GM13976 (cell line): ENCODE measurements around the gene ALLC.

ENCODE experiments used
- DNase-seq: peaks from one replicate; pipeline ENCODE4 v3.0.0; 2012; ENCODE audit warnings: low spot score
- in situ Hi-C: fragments of 300-500 bp; cut with MboI; formaldehyde crosslinking; loops from one replicate; pipeline ENCODE4 v1.12.0; 2022; ENCODE audit warnings: low sequenced_read_pairs, mixed read lengths, inconsistent platforms; ENCODE audit not compliant: unreplicated experiment
- TF ChIP-seq, protein P1 (sequence below): IDR thresholded peaks from 2 replicates; pipeline ENCODE4 v1.5.1; 2012; ENCODE audit warnings: borderline replicate concordance, mild to moderate bottlenecking; ENCODE audit not compliant: insufficient read depth; ENCODE audit errors: extremely low read depth, missing control alignments, control extremely low read depth

Gene ALLC

DNA sequence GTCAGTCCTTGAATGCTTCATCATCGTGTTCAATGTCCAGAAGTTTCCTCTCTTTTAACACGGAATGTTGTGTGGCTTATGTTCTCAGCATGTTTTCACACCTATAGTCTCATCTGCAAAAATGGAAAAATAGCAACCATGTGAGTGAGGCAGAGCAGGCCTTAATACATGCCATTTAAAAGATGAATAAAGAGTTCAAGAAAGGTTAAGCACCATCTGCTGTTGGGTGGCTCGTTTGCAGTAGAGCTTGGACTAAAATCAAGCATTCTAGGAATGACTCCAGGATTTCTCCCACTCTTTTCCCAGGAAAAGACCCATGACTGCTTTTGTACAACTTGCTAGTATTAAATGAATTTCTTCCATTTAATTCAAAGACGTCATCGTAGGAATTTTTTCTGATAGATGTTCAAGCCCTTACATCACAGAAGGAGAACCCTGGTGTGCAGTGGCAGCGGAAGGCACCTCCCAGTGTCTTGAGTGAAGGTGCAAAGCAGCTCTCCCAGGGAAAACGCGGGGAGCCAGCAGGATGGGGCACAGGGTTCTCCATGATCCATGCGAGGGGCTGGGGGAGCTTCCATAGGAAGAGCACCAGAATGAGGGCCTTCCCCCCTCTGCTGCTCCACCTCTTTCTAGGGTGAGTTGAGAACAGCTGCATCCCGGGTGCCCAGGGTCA is 55.0 kb downstream of the ALLC start:
- in situ Hi-C loops: no loop called here
- no peak for DNase-seq
- TF ChIP-seq, protein P1, sequence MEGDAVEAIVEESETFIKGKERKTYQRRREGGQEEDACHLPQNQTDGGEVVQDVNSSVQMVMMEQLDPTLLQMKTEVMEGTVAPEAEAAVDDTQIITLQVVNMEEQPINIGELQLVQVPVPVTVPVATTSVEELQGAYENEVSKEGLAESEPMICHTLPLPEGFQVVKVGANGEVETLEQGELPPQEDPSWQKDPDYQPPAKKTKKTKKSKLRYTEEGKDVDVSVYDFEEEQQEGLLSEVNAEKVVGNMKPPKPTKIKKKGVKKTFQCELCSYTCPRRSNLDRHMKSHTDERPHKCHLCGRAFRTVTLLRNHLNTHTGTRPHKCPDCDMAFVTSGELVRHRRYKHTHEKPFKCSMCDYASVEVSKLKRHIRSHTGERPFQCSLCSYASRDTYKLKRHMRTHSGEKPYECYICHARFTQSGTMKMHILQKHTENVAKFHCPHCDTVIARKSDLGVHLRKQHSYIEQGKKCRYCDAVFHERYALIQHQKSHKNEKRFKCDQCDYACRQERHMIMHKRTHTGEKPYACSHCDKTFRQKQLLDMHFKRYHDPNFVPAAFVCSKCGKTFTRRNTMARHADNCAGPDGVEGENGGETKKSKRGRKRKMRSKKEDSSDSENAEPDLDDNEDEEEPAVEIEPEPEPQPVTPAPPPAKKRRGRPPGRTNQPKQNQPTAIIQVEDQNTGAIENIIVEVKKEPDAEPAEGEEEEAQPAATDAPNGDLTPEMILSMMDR: no peak

DNA sequence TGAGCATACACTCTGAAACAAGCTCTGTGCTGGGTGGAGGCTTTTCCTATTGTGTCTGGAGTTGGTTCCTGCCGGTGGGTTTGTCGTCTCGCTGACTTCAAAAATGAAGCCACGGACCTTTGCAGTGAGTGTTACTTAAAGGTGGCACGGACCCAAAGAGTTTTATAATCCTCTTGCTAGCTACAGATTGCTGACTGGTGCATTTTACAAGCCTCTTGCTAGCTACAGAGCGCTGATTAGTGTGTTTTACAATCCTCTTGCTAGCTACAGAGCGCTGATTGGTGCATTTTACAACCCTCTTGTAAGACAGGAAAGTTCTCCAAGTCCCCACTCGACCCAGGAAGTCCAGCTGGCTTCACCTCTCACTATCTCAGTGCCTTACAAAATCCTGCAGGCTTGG is 60.7 kb downstream of the ALLC start:
- TF ChIP-seq, protein P1: no peak
- no peak for DNase-seq
- in situ Hi-C loops: no loop called here

DNA sequence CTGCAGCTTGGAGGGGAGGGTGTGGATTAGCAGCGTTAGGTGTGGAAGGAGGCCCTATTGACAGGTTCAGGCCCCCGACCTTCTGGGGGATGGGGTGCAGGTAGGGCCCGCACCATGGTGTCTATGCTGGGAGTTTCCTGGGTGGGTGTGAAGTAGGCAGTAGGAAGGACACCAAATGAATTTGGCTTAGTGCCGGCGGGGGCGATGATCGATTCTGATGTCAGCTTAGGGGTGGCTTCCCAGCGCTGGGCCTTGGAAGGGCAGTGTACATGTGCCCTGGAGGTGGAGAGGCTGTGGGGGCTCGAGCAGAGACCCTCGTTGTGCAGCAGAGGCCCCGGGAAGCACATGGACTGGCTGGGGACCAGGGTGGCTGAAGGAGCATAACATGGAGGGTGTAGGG is 67.0 kb downstream of the ALLC start:
- DNase-seq: no peak
- TF ChIP-seq, protein P1: no peak
- in situ Hi-C loops: no loop called here

DNA sequence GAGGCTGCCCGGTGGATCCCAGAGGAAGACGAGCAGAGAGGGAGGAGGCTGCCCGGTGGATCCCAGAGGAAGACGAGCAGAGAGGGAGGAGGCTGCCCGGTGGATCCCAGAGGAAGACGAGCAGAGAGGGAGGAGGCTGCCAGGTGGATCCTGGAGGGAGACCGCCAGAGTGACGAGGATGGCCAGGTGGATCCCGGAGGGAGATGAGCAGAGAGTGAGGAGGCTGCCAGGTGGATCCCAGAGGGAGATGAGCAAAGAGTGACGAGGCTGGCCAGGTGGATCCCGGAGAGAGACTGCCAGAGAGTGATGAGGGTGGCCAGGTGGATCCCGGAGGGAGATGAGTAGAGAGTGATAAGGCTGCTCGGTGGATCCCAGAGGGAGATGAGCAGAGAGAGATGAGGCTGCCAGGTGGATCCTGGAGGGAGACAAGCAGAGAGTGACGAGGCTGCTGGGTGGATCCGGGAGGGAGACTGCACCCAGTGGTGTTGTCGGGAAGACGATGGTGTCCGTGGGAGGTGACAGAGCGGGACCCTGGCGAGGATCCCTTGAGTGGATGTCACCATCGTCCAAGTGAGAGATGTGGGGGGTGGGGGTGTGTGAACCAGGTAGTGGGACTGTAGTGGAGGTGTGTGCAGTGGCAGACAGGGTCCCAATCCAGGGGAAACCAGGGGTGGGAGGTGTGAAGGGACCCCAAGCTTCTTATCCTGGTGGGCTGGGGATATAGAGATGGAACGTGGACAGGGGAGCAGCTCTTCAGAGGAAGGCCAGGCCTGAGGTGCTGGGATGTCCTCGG is 67.7 kb downstream of the ALLC start:
- in situ Hi-C loops: no loop called here
- DNase-seq: no peak
- TF ChIP-seq, protein P1: no peak

DNA sequence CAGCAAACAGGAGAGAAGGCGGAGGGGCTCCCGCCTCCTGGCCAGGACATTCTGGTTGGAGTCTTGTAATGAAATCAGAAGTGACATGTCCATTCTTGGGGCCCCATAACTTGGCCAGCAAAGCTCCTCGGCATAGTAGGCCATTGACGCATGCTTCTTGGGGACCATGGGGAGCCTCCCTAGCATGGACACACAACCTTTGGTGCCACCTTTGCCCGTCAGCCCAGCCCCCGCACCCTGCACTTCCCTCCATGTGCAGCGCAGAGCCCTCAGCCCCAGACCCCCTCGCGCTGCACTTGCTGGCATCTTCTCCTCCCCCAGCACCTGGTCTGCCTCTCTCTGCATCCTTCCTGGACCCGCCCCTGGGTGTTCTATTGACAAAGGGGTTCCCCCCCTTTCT is 68.5 kb downstream of the ALLC start:
- TF ChIP-seq, protein P1: no peak
- in situ Hi-C loops: no loop called here
- no peak for DNase-seq

DNA sequence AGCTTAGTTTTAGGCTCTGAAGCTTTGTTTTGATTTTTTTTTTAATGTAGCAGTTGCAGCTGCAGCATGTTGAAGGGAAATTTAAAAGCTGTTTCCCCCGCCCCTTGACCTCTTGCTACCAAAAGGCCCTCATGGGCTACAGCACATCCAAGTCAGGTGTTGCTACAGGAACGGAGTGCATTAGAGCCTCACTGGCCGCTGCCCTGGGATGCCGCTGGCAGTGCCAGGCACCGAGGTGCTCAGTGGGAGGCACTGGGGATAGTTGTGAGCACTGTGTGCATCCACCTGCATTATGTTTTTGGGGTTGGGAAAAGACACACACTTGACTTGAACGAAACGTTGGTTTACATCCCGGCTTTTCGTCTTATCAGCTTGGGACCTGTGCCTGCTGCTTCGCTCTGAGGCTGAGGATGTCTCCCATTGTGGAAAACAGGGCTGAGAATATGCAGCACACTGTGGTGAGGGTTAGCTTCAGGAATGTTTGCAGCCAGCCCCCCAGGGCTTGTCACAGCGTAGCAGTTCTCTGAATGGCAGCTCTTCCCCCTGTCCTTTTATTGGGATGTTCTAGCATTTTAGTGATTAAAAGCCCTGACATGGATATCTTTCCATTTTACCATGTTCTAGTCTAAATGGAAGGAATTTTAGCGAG is 69.5 kb downstream of the ALLC start:
- TF ChIP-seq, protein P1: no peak
- in situ Hi-C loops: no loop called here
- no peak for DNase-seq
